BLaER1 (cell line): Measurements from ENCODE around the gene SLITRK2.

Experiments used
- H3K27ac ChIP-seq: shearing (Covaris generic); formaldehyde crosslinking; 2 replicates; pipeline ENCODE4 v1.8.1; 2022
- H3K27me3 ChIP-seq: shearing (Covaris generic); formaldehyde crosslinking; 2 replicates; pipeline ENCODE4 v1.8.1; 2022
- H3K36me3 ChIP-seq: shearing (Covaris generic); formaldehyde crosslinking; 2 replicates; pipeline ENCODE4 v1.8.1; 2022
- H3K4me1 ChIP-seq: shearing (Covaris generic); formaldehyde crosslinking; 2 replicates; pipeline ENCODE4 v1.8.1; 2022
- H3K4me2 ChIP-seq: shearing (Covaris generic); formaldehyde crosslinking; 2 replicates; pipeline ENCODE4 v1.8.1; 2022
- H3K4me3 ChIP-seq: shearing (Covaris generic); formaldehyde crosslinking; 2 replicates; pipeline ENCODE4 v1.8.1; 2022
- H3K9ac ChIP-seq: shearing (Covaris generic); formaldehyde crosslinking; 2 replicates; pipeline ENCODE4 v1.8.1; 2022
- H3K9me3 ChIP-seq: shearing (Covaris generic); formaldehyde crosslinking; 2 replicates; pipeline ENCODE4 v1.8.1; 2022
- H4K20me1 ChIP-seq: shearing (Covaris generic); formaldehyde crosslinking; 2 replicates; pipeline ENCODE4 v1.8.1; 2022
- Cebpa-rat ChIP-seq: shearing (Covaris generic); IDR thresholded peaks from 2 replicates; pipeline ENCODE4 v1.8.1; 2022

Gene SLITRK2

DNA sequence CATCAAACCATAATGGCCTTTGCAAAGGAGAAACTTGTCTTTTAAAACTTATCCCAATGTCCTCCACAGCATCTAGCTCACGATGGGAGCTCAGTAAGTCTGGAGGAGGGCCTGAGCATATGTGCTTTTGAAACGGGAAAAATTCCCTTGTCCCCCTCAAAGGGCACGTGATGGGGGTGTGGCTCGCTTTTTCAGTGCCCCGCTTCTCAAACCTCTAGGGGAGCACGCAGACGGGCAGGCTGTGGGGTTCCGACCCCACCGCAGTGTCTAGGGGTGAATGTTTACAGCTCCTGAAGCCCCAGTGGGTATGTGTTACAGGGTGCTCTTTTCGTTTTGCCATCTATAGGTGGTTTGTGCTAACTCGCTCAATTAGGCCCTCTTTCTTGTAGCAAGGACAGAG is 31.2 kb downstream of the SLITRK2 start:
- no peaks in the 10 kb centered on the region for H3K9me3 ChIP-seq
- no peaks in the 10 kb centered on the region; the same call in 1 of the 2 replicates for H4K20me1 ChIP-seq
- no peaks in the 10 kb centered on the region for H3K4me1 ChIP-seq
- H3K4me3 ChIP-seq, result no peak overlapping the region
- H3K27ac ChIP-seq, result no peak overlapping the region
- H3K4me2 ChIP-seq, result no peak overlapping the region
- TF ChIP-seq Cebpa-rat, result no peak
- H3K27me3 ChIP-seq, result peaks cover 85% of the 10 kb centered on the region
- no peak overlapping the region for H3K9ac ChIP-seq
- no peaks in the 10 kb centered on the region for H3K36me3 ChIP-seq

DNA sequence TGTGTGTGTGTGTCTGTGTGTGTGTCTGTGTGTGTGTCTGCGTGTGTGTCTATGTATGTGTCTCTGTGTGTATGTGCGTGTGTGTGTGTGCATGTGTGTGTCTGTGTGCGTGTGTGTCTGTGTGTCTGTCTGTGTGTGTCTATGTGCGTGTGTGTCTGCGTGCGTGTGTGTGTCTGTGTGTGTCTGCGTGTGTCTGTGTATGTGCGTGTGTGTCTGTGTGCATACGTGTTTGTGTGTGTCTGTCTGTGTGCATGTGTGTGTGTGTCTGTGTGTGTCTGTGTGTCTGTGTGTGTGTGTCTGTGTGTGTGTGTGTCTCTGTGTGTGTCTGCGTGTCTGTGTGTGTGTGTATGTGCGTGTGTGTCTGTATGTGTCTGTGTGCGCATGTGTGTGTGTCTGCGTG is 35.6 kb downstream of the SLITRK2 start:
- no peaks in the 10 kb centered on the region for H4K20me1 ChIP-seq
- no peaks in the 10 kb centered on the region for H3K9me3 ChIP-seq
- no peak overlapping the region for H3K9ac ChIP-seq
- peaks cover 80% of the 10 kb centered on the region for H3K27me3 ChIP-seq
- TF ChIP-seq Cebpa-rat, result no peak
- no peaks in the 10 kb centered on the region for H3K4me1 ChIP-seq
- H3K36me3 ChIP-seq, result no peaks in the 10 kb centered on the region
- H3K4me3 ChIP-seq, result no peak overlapping the region
- H3K4me2 ChIP-seq, result no peak overlapping the region
- H3K27ac ChIP-seq, result no peak overlapping the region

DNA sequence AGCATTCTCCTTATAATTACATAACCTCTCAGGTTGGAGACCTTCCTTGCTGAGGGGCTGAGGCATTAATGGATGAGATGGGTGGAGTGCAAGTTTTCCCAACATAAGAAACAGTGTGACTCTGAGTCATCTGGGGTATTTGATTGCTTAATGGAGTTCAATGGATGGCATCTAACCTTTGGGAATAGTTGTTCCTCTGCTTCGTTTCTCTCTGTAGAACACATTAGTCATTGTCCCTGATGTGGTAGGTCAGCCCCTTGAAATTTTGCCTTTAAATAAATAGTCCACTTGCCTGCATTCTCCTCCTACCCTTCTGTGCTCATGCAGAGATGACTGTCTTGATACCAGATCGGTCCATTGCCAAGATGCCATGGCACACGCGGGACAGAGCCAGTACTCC is 38.6 kb downstream of the SLITRK2 start:
- no peaks in the 10 kb centered on the region for H4K20me1 ChIP-seq
- TF ChIP-seq Cebpa-rat, result no peak
- no peaks in the 10 kb centered on the region for H3K9me3 ChIP-seq
- no peak overlapping the region for H3K27ac ChIP-seq
- H3K4me1 ChIP-seq, result no peaks in the 10 kb centered on the region
- H3K4me3 ChIP-seq, result no peak overlapping the region
- H3K36me3 ChIP-seq, result no peaks in the 10 kb centered on the region
- no peak overlapping the region for H3K4me2 ChIP-seq
- H3K9ac ChIP-seq, result no peak overlapping the region
- H3K27me3 ChIP-seq, result peaks cover 73% of the 10 kb centered on the region

DNA sequence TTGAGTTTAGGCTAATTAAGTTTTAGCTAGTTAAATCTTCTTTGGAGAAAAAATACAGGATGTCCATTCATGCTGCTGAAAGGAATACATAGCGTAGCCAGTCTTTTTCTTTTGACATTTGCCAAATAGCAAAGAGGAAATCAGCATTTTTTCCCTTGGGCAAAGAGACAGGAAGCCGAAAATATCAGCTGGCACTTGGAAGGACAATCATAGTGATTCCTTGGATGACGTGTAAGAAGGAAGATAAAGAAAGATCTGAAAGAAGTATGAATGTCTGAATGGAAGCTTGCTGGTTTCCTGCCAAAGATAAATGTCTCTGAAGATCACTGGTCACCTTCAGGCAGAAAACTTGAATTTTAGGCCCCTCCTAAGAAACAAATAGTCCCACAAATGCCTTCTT is 44.2 kb downstream of the SLITRK2 start:
- H3K9me3 ChIP-seq, result no peaks in the 10 kb centered on the region
- no peaks in the 10 kb centered on the region for H3K36me3 ChIP-seq
- TF ChIP-seq Cebpa-rat, result no peak
- H3K4me1 ChIP-seq, result no peaks in the 10 kb centered on the region
- no peak overlapping the region for H3K4me2 ChIP-seq
- no peak overlapping the region for H3K4me3 ChIP-seq
- H3K27ac ChIP-seq, result no peak overlapping the region
- H3K27me3 ChIP-seq, result peaks cover 84% of the 10 kb centered on the region
- H3K9ac ChIP-seq, result no peak overlapping the region
- H4K20me1 ChIP-seq, result peaks cover 5% of the 10 kb centered on the region; the same call in 1 of the 2 replicates

- Histone ChIP-seq H3K4me1 (no peaks in the 10 kb centered on the region), H3K4me3 (no peak overlapping the region), H3K9me3 (no peaks in the 10 kb centered on the region), H3K36me3 (no peaks in the 10 kb centered on the region), H3K9ac (no peak overlapping the region), H3K4me2 (no peak overlapping the region), H4K20me1 (peaks cover 5% of the 10 kb centered on the region; the same call in 1 of the 2 replicates), H3K27ac (no peak overlapping the region), H3K27me3 (peaks cover 80% of the 10 kb centered on the region)
- no peak for TF ChIP-seq Cebpa-rat
Observed at GRCh38 chrX:145865082-145865481, 47.5 kb downstream of the SLITRK2 start.
